K562 (cell line): ENCODE results near the gene VIT. TPM values are rescaled to one million over a fixed set of nuclear protein-coding genes. Genes with fewer than 3 reads are reported as not detected.
A peak's percentile ranks its signal among the peaks of the same experiment; 100 is the strongest.

Source experiments
- CBFA2T3 ChIP-seq: fragments of 450-650 bp; IDR thresholded peaks from 2 replicates; pipeline ENCODE4 v1.6.1; 2017
- PRDM10 ChIP-seq: fragments of 450-650 bp; IDR thresholded peaks from 2 replicates; pipeline ENCODE4 v1.6.1; 2018; ENCODE audit not compliant: partially characterized antibody
- RFX7 ChIP-seq: fragments of 250-450 bp; sonication (Bioruptor Pico); IDR thresholded peaks from 2 replicates; pipeline ENCODE4 v1.5.1; 2021; ENCODE audit warnings: mild to moderate bottlenecking
- TAF15 ChIP-seq: fragments of 200-400 bp; formaldehyde crosslinking; IDR thresholded peaks from 2 replicates; pipeline ENCODE4 v1.6.1; 2017; ENCODE audit warnings: mild to moderate bottlenecking, low read depth, low read length, moderate library complexity
- TBP ChIP-seq: optimal IDR thresholded peaks from 2 replicates; pipeline ENCODE3; 2011; ENCODE audit warnings: low read depth, low read length, improper control_type of control experiment
- ZNF324 ChIP-seq: fragments of 250-450 bp; sonication (Bioruptor Pico); IDR thresholded peaks from 2 replicates; pipeline ENCODE4 v1.4.0; 2020; ENCODE audit warnings: mild to moderate bottlenecking
- ZNF561 ChIP-seq: fragments of 450-650 bp; formaldehyde crosslinking; conservative IDR thresholded peaks from 2 replicates; pipeline ENCODE4 v1.4.0; 2020; ENCODE audit warnings: mild to moderate bottlenecking, moderate library complexity
- ZNF668 ChIP-seq: fragments of 250-450 bp; sonication (Bioruptor Pico); IDR thresholded peaks from 2 replicates; pipeline ENCODE4 v1.8.0; 2022; ENCODE audit warnings: mild to moderate bottlenecking, inconsistent platforms
- polyA plus RNA-seq, 8 experiments: library from polyadenylated mRNA; depleted of rRNA in 4 of 8; stranded (reverse) in 5 of 8; unstranded in 3 of 8; fragments of >200 nt; fragmentation: Nextera tagmentation in 2 of 8; fragmentation: Illumina TruSeq in 1 of 8; extraction: Ambion mirVana in 2 of 8; extraction: Trizol in 1 of 8; gene quantifications; 2 replicates each; pipeline versions ENCODE4 v1.2.1 to v1.2.3, GENCODE V29; 2011 to 2014; ENCODE audit warnings: inconsistent platforms in 1 of 8, missing spikeins in 1 of 8
- total RNA-seq, 7 experiments: library from RNA; depleted of rRNA in 6 of 7; stranded (reverse); fragments of >200 nt in 6 of 7; fragmentation: Illumina TruSeq in 2 of 7; extraction: Trizol in 2 of 7; gene quantifications; 2 replicates each; pipeline versions ENCODE4 v1.2.1 to v1.2.3, GENCODE V29; 2011 to 2021; ENCODE audit warnings: low replicate concordance in 1 of 7

VIT gene
- total and polyA plus RNA-seq, 9 of the 15 experiments (the other 6 are each of a cell fraction or from before 2014, with no cell fraction given) = not detected

DNA sequence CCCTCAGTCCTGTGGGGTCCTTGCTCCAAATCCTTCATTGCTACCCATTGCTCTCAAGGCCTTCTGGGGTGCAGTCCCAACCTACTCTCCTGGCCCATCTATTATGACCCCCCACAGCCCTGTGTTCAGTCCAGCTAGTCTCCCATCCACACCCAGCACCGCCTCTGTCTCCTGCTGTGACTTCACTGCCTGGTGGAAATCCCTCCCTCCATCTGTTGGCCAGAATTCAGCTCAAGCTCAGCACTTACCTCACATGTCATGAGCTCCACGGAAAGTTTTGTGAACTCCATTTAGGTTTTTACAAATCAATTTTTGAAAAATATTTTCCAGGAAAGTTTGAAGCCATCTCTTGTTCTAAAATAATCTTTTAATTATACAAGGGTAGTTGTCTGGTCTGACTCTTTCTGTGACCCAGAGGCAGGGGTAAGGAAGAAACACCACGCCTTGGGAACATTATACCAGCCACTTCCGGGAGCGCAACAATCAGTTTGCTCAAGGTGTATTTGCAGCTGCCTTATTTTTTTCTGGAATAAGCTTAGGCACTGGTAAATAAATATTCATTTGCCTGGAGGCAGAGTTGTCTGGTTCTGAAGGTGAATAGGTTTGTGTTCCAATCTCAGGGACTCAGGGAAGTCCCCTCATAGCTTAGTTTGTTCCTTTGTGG, 110.8 kb downstream of the VIT start (continued):
- TF ChIP-seq RFX7 (no peak), ZNF561 (CRISPR knock-in tag) (no peak), CBFA2T3 (peak; percentile 56), TBP (no peak), TAF15 (no peak), PRDM10 (peak; percentile 15), ZNF324 (CRISPR knock-in tag) (no peak), ZNF668 (CRISPR knock-in tag) (no peak)
